LNCAP (cell line): Measurements from ENCODE around the gene TMC3.

Experiments used
- CTCF ChIP-seq: fragments of 450-650 bp; IDR thresholded peaks from 2 replicates; pipeline ENCODE4 v1.5.1; 2017; ENCODE audit warnings: mild to moderate bottlenecking

Gene TMC3

GRCh38 chr15:81286621-81287121 is 87.3 kb downstream of the TMC3 start:
- TF ChIP-seq CTCF, result no peak

- TF ChIP-seq CTCF, result no peak
Measured at GRCh38 chr15:81285461-81285860, 88.6 kb downstream of the TMC3 start.

- no peak for TF ChIP-seq CTCF
Measured at GRCh38 chr15:81284256-81285031, 89.6 kb downstream of the TMC3 start.

- no peak for TF ChIP-seq CTCF
Measured at GRCh38 chr15:81282911-81283310, 91.1 kb downstream of the TMC3 start.

- no peak for TF ChIP-seq CTCF
Measured at GRCh38 chr15:81282606-81282895, 91.5 kb downstream of the TMC3 start.

- TF ChIP-seq CTCF, result no peak
Measured at GRCh38 chr15:81281766-81282605, 92.0 kb downstream of the TMC3 start.

GRCh38 chr15:81281456-81281735 is 92.6 kb downstream of the TMC3 start:
- no peak for TF ChIP-seq CTCF
